B cell (primary cell): ENCODE data around the gene MROH8. TPM values are rescaled to one million over a fixed set of nuclear protein-coding genes. Genes with fewer than 3 reads are reported as not detected.

Source experiments
- ATAC-seq: fragments of 200-7000 bp; cut with Tn5 transposase; one replicate; pipeline ENCODE4 v1.10.0; 2021; ENCODE audit warnings: low read depth, mild to moderate bottlenecking, moderate number of reproducible peaks, moderate library complexity
- CTCF ChIA-PET: fragments of 350-600 bp; sonication (Branson Sonifier 250); formaldehyde crosslinking; loops from one replicate; lab custom pipeline; 2021; ENCODE audit warnings: antibody characterized with exemption, inconsistent platforms; lab: Charles Lee
- POLR2A ChIA-PET: fragments of 350-600 bp; sonication (Branson Sonifier 250); formaldehyde crosslinking; loops from one replicate; lab custom pipeline; 2021; ENCODE audit warnings: antibody characterized with exemption; lab: Charles Lee
- DNase-seq: peaks from one replicate; pipeline ENCODE4 v3.0.0; 2013
- H2AFZ ChIP-seq: 2 replicates; pipeline ENCODE4 v1.6.1; 2012; ENCODE audit warnings: mild to moderate bottlenecking, low read depth, low read length; ENCODE audit not compliant: insufficient read depth, poor library complexity, severe bottlenecking
- H3K27ac ChIP-seq, 2 donors: 1 replicate in 1 of 2; 2 replicates in 1 of 2; pipeline ENCODE4 v1.5.1; 2012 to 2013; ENCODE audit warnings: low read length in 2 of 2, mild to moderate bottlenecking in 2 of 2, moderate library complexity in 1 of 2
- H3K27me3 ChIP-seq, 4 experiments: fragments of 200-600 bp in 1 of 4; sonication (generic) in 1 of 4; replicated peaks in 1 of 4; 1 replicate in 2 of 4; 2 replicates in 2 of 4; pipeline versions ENCODE4 v1.6.1 to v1.7.0; 2013 to 2016; ENCODE audit warnings: low read length in 3 of 4, mild to moderate bottlenecking in 2 of 4, mixed read lengths in 1 of 4, moderate library complexity in 1 of 4; ENCODE audit not compliant: insufficient read depth in 4 of 4, control insufficient read depth in 3 of 4; ENCODE audit errors: control extremely low read depth in 1 of 4
- H3K36me3 ChIP-seq, 2 experiments: replicated peaks in 1 of 2; 1 replicate in 1 of 2; 2 replicates in 1 of 2; pipeline versions ENCODE4 v1.6.1 to v1.7.1; 2013; ENCODE audit warnings: low read length in 1 of 2; ENCODE audit not compliant: insufficient read depth in 2 of 2, control insufficient read depth in 1 of 2; ENCODE audit errors: control extremely low read depth in 1 of 2, extremely low read depth in 1 of 2
- H3K4me1 ChIP-seq, 2 donors: fragments of 200-600 bp in 1 of 2; sonication (generic) in 1 of 2; 1 replicate in 1 of 2; 2 replicates in 1 of 2; pipeline versions ENCODE4 v1.5.1 to v1.6.1; 2013 to 2017; ENCODE audit warnings: low read length in 2 of 2; ENCODE audit not compliant: control insufficient read depth in 2 of 2, insufficient read depth in 2 of 2
- H3K4me2 ChIP-seq: replicated peaks from 2 replicates; pipeline ENCODE3; 2012; ENCODE audit warnings: mild to moderate bottlenecking, low read depth, low read length; ENCODE audit not compliant: poor library complexity, severe bottlenecking
- H3K4me3 ChIP-seq, 5 experiments: fragments of 200-600 bp in 1 of 5; sonication (generic) in 1 of 5; 1 replicate in 3 of 5; 2 replicates in 2 of 5; pipeline versions ENCODE4 v1.5.1 to v1.7.0; 2011 to 2016; ENCODE audit warnings: low read length in 4 of 5, mild to moderate bottlenecking in 4 of 5, low read depth in 2 of 5, control low read depth in 1 of 5, moderate library complexity in 1 of 5; ENCODE audit not compliant: insufficient read depth in 1 of 5; ENCODE audit errors: control extremely low read depth in 1 of 5, extremely low read depth in 1 of 5
- H3K79me2 ChIP-seq: fragments of 200-600 bp; sonication (generic); one replicate; pipeline ENCODE4 v1.6.0; 2016; ENCODE audit warnings: low read length; ENCODE audit not compliant: control insufficient read depth, insufficient read depth
- H3K9ac ChIP-seq: fragments of 200-600 bp; sonication (generic); 2 replicates; pipeline ENCODE4 v1.6.1; 2017; ENCODE audit warnings: mild to moderate bottlenecking, low read length, moderate library complexity
- H3K9me3 ChIP-seq, 3 donors: one replicate each; pipeline versions ENCODE4 v1.6.1 to v1.7.1; 2013; ENCODE audit warnings: low read length in 2 of 3; ENCODE audit not compliant: control insufficient read depth in 2 of 3, insufficient read depth in 1 of 3; ENCODE audit errors: control extremely low read depth in 1 of 3
- H4K20me1 ChIP-seq: 2 replicates; pipeline ENCODE4 v1.6.0; 2012; ENCODE audit warnings: mild to moderate bottlenecking, low read length; ENCODE audit not compliant: insufficient read depth, control insufficient read depth, poor library complexity, severe bottlenecking
- H3K27ac Mint-ChIP-seq: one replicate; pipeline ENCODE4 v1.8.0; 2021; ENCODE audit warnings: mixed read lengths
- H3K27me3 Mint-ChIP-seq: one replicate; pipeline ENCODE4 v1.8.0; 2021; ENCODE audit warnings: mixed read lengths
- H3K4me1 Mint-ChIP-seq: one replicate; pipeline ENCODE4 v1.8.0; 2021; ENCODE audit warnings: mixed read lengths
- H3K4me3 Mint-ChIP-seq: one replicate; pipeline ENCODE4 v1.8.0; 2021; ENCODE audit warnings: mixed read lengths
- H3K9me3 Mint-ChIP-seq: one replicate; pipeline ENCODE4 v1.8.0; 2022; ENCODE audit warnings: mixed read lengths; ENCODE audit not compliant: insufficient read depth
- CTCF ChIP-seq: fragments of 200-600 bp; IDR thresholded peaks from one replicate; pipeline ENCODE4 v1.8.0; 2022; ENCODE audit warnings: antibody characterized with exemption, mild to moderate bottlenecking
- EZH2 ChIP-seq: IDR thresholded peaks from 2 replicates; pipeline ENCODE4 v1.6.1; 2012; ENCODE audit warnings: borderline replicate concordance, low read depth, mild to moderate bottlenecking, moderate library complexity, low read length; ENCODE audit not compliant: insufficient read depth, poor library complexity, severe bottlenecking
- WGBS: methylation state at CpG from one replicate; pipeline ENCODE4 v1.1.5; 2013; ENCODE audit warnings: missing lambda C conversion rate; ENCODE audit not compliant: insufficient coverage; 5-methylcytosine and 5-hydroxymethylcytosine counted together
- intact Hi-C: fragments of 100-400 bp; cut with micrococcal nuclease; formaldehyde crosslinking; loops from one replicate; pipeline ENCODE4 v1.10.0; 2022
- polyA minus RNA-seq: library from RNA; depleted of rRNA, polyadenylated mRNA; stranded (reverse); fragments of >200 nt; gene quantifications from 2 replicates; pipeline ENCODE4 v1.2.3, GENCODE V29; 2012
- polyA plus RNA-seq: library from polyadenylated mRNA; depleted of rRNA; stranded (reverse); fragments of >200 nt; gene quantifications from 2 replicates; pipeline ENCODE4 v1.2.3, GENCODE V29; 2012
- total RNA-seq, 2 donors: library from RNA; stranded (reverse); fragments of 120-200 nt in 1 of 2; gene quantifications; 1 replicate in 1 of 2; 2 replicates in 1 of 2; pipeline versions ENCODE4 v1.2.3 to v1.2.4, GENCODE V29; 2013 to 2022

The MROH8 gene
- total RNA-seq (4.6 and 6.3 TPM in 2 replicates), polyA plus RNA-seq (3.8 and 4.0 TPM in 2 replicates), polyA minus RNA-seq (2.3 and 3.5 TPM in 2 replicates)
- 2.2 TPM for total RNA-seq (2013)

GRCh38 chr20:37178839-37179682 lies at the start of gene MROH8, which contains the start of gene RPN2:
MROH8 (minus strand) TSS chr20:37179548.
RPN2 (plus strand) TSS chr20:37179330; CDS start chr20:37179357, 27 bp downstream.
- peak within 1 kb of the TSS; percentile 99 for H2AFZ ChIP-seq
- peak within 1 kb of the TSS; percentile 88 for H3K9ac ChIP-seq
- Mint-ChIP-seq H3K4me1 (peaks cover 40% of the 10 kb centered on the region), H3K4me3 (peak within 1 kb of the TSS; percentile 98), H3K27ac (peak within 1 kb of the TSS; percentile 99), H3K9me3 (no peaks in the 10 kb centered on the region), H3K27me3 (no peaks in the 10 kb centered on the region)
- no peaks in the 10 kb centered on the region for H3K9me3 ChIP-seq
- peaks cover 25 to 34% of the 10 kb centered on the region in 2 donors for H3K4me1 ChIP-seq
- intact Hi-C loops = loop anchor here (1.0 to 10.0 kb wide), 9 partner anchors 16 to 1663 kb away; partner anchors contain the start of genes BLCAP, CTNNBL1, RAB5IF and SAMHD1
- ATAC-seq (peak; percentile 91), DNase-seq (peak; percentile 95)
- ChIA-PET CTCF (interaction anchor here (0.6 to 6.5 kb wide), 10 partner anchors 13 to 357 kb away, joined by 3 to 79 read pairs (median 4); partner anchors contain the start of gene RBL1), POLR2A (interaction anchor here (0.6 to 1.7 kb wide), 11 partner anchors 11 to 585 kb away, joined by 3 to 8 read pairs (median 4); partner anchors contain the start of genes MANBAL and RBL1)
- H3K79me2 ChIP-seq = peaks cover 52% of the 10 kb centered on the region
- no peaks in the 10 kb centered on the region for H3K27me3 ChIP-seq
- no peak for TF ChIP-seq EZH2
- no peak for TF ChIP-seq CTCF
- H3K4me2 ChIP-seq = peak within 1 kb of the TSS; percentile 73
- WGBS = under 1% methylated on average over 79 of the region's 80 CpGs
- peak within 1 kb of the TSS; percentile 85 to 100 (median 89) for H3K4me3 ChIP-seq
- peaks cover 0 to 11% of the 10 kb centered on the region in 2 experiments for H3K36me3 ChIP-seq
- H3K27ac ChIP-seq = peak within 1 kb of the TSS; percentile 80 to 95
- H4K20me1 ChIP-seq = peaks cover 9% of the 10 kb centered on the region
